Inferior parietal cortex (tissue), 1 donor: ENCODE measurements around the gene KRABD2.
"Not testable (repeated sequence)": the region's sequence is repeated elsewhere in the genome, so short reads cannot be mapped to it uniquely, and the experiment has no call there.

ENCODE experiments used
- DNase-seq: peaks from one replicate; pipeline ENCODE4 v3.0.0-alpha.2; 2016; ENCODE audit errors: extremely low spot score

KRABD2 gene

GRCh38 chr17:8376271-8377067 lies at the start of gene KRABD2:
KRABD2 (minus strand) TSS chr17:8376704.
- peak; percentile 78 for DNase-seq

GRCh38 chr17:8421571-8421970 lies 45.1 kb upstream of the KRABD2 start:
- no peak for DNase-seq

GRCh38 chr17:8420041-8420934 lies 43.8 kb upstream of the KRABD2 start:
- DNase-seq, result peak; percentile 36

- no peak for DNase-seq
Measured at GRCh38 chr17:8419305-8419704, 42.8 kb upstream of the KRABD2 start.

- DNase-seq, result no peak
Measured at GRCh38 chr17:8418471-8418870, 42.0 kb upstream of the KRABD2 start.

- no peak for DNase-seq
Measured at GRCh38 chr17:8417806-8418205, 41.3 kb upstream of the KRABD2 start.

- no peak for DNase-seq
Measured at GRCh38 chr17:8413938-8414337, 37.4 kb upstream of the KRABD2 start.

GRCh38 chr17:8413328-8413727 lies 36.8 kb upstream of the KRABD2 start:
- DNase-seq, result no peak

GRCh38 chr17:8412089-8412488 lies 35.6 kb upstream of the KRABD2 start:
- no peak for DNase-seq

GRCh38 chr17:8410883-8411238 lies 34.4 kb upstream of the KRABD2 start:
- DNase-seq, result no peak

GRCh38 chr17:8409966-8410882 lies 33.7 kb upstream of the KRABD2 start:
- peak; percentile 97 for DNase-seq

- DNase-seq, result no peak
Measured at GRCh38 chr17:8408371-8408770, 31.9 kb upstream of the KRABD2 start.

- no peak for DNase-seq
Measured at GRCh38 chr17:8406174-8406573, 29.7 kb upstream of the KRABD2 start.

- no peak for DNase-seq
Measured at GRCh38 chr17:8405499-8406016, 29.1 kb upstream of the KRABD2 start.

GRCh38 chr17:8402921-8403536 lies 26.5 kb upstream of the KRABD2 start:
- DNase-seq, result no peak

GRCh38 chr17:8401107-8401506 lies 24.6 kb upstream of the KRABD2 start:
- no peak for DNase-seq

- no peak for DNase-seq
Measured at GRCh38 chr17:8398980-8399379, 22.5 kb upstream of the KRABD2 start.

- no peak for DNase-seq
Measured at GRCh38 chr17:8397636-8398035, 21.1 kb upstream of the KRABD2 start, which contains the start of gene RNF222. RNF222 (minus strand) TSS chr17:8397827; CDS start chr17:8393461, 4,366 bp downstream.

GRCh38 chr17:8394497-8394896 lies 18.0 kb upstream of the KRABD2 start:
- DNase-seq, result not testable (repeated sequence)

- DNase-seq, result no peak
Measured at GRCh38 chr17:8393470-8394231, 17.1 kb upstream of the KRABD2 start.
